Osteoblast (primary cell): ENCODE measurements around the gene CIPC. TPM values are rescaled to one million over a fixed set of nuclear protein-coding genes. Genes with fewer than 3 reads are reported as not detected.

Experiments used
- DNase-seq: peaks from one replicate; pipeline ENCODE4 v3.0.0; 2011; ENCODE audit warnings: low spot score, mixed read lengths; ENCODE audit not compliant: insufficient read length; ENCODE audit errors: missing footprints
- H2AFZ ChIP-seq: 2 replicates; pipeline ENCODE4 v1.6.0; 2011; ENCODE audit warnings: mild to moderate bottlenecking, low read length
- H3K27ac ChIP-seq: 2 replicates; pipeline ENCODE4 v1.5.1; 2011; ENCODE audit warnings: mild to moderate bottlenecking, low read depth, low read length, moderate library complexity
- H3K27me3 ChIP-seq: 2 replicates; pipeline ENCODE4 v1.6.0; 2012; ENCODE audit warnings: mild to moderate bottlenecking, control low read depth, inconsistent platforms, low read length, moderate library complexity; ENCODE audit not compliant: insufficient read depth
- H3K36me3 ChIP-seq: 2 replicates; pipeline ENCODE4 v1.5.1; 2011; ENCODE audit warnings: mild to moderate bottlenecking, low read length, control low read depth, moderate library complexity; ENCODE audit not compliant: insufficient read depth
- H3K4me1 ChIP-seq: 2 replicates; pipeline ENCODE4 v1.5.1; 2011; ENCODE audit warnings: mild to moderate bottlenecking, low read length, control low read depth, moderate library complexity; ENCODE audit not compliant: insufficient read depth
- H3K4me2 ChIP-seq: 2 replicates; pipeline ENCODE4 v1.6.0; 2011; ENCODE audit warnings: mild to moderate bottlenecking, low read length; ENCODE audit not compliant: insufficient read depth
- H3K4me3 ChIP-seq: fragments of 200-600 bp; sonication (generic); 3 replicates; pipeline ENCODE4 v1.5.1; 2012; ENCODE audit warnings: mild to moderate bottlenecking, low read length, inconsistent platforms; ENCODE audit not compliant: insufficient read depth
- H3K79me2 ChIP-seq: 2 replicates; pipeline ENCODE4 v1.6.0; 2012; ENCODE audit warnings: mild to moderate bottlenecking, low read length, control low read depth, inconsistent platforms; ENCODE audit not compliant: insufficient read depth
- H3K9me3 ChIP-seq: 2 replicates; pipeline ENCODE4 v1.5.1; 2011; ENCODE audit warnings: low read depth, low read length, control low read depth
- H4K20me1 ChIP-seq: 2 replicates; pipeline ENCODE4 v1.6.0; 2012; ENCODE audit warnings: mild to moderate bottlenecking, low read length, control low read depth; ENCODE audit not compliant: insufficient read depth
- total RNA-seq: library from RNA; depleted of rRNA; stranded (reverse); fragments of >200 nt; gene quantifications from 2 replicates; pipeline ENCODE4 v1.2.3, GENCODE V29; 2012
- TF ChIP-seq, protein P1 (sequence below): IDR thresholded peaks from 2 replicates; pipeline ENCODE4 v1.5.1; 2011; ENCODE audit warnings: mild to moderate bottlenecking, low read depth, low read length, moderate library complexity; ENCODE audit errors: extremely low read depth

Gene CIPC
- total RNA-seq, 1 donor = 16.6 TPM

DNA sequence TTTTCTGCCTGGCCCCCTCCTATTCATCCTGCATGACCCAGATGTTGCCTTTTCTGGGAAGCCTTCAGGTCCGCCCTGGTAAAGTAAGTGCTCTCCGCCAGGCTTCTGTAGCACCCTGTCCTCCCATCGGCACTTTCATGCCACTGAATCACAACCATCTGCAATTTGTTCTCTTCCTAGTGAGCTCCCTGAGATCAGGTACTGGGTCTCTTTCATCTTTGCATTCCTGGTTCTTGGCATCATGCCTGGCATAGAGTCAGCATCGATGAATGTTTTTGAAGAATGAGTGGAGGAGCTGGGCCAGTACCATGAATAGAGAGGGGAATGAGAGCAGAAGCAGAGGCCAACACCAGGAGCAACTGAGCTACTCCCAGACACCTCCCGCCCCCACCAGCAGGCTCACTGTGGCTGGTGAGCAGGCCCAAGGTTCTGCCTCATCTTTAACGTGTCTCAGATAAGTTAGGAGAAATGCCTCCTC, 30.4 kb downstream of the CIPC start:
- Histone ChIP-seq H2AFZ (no peak overlapping the region), H3K4me3 (no peak overlapping the region), H4K20me1 (peaks cover 4% of the 10 kb centered on the region), H3K79me2 (no peaks in the 10 kb centered on the region), H3K36me3 (no peaks in the 10 kb centered on the region), H3K4me2 (no peak overlapping the region), H3K27ac (no peak overlapping the region), H3K27me3 (peaks cover 47% of the 10 kb centered on the region), H3K4me1 (peaks cover 5% of the 10 kb centered on the region), H3K9me3 (no peaks in the 10 kb centered on the region)
- DNase-seq = no peak
- TF ChIP-seq, protein P1, sequence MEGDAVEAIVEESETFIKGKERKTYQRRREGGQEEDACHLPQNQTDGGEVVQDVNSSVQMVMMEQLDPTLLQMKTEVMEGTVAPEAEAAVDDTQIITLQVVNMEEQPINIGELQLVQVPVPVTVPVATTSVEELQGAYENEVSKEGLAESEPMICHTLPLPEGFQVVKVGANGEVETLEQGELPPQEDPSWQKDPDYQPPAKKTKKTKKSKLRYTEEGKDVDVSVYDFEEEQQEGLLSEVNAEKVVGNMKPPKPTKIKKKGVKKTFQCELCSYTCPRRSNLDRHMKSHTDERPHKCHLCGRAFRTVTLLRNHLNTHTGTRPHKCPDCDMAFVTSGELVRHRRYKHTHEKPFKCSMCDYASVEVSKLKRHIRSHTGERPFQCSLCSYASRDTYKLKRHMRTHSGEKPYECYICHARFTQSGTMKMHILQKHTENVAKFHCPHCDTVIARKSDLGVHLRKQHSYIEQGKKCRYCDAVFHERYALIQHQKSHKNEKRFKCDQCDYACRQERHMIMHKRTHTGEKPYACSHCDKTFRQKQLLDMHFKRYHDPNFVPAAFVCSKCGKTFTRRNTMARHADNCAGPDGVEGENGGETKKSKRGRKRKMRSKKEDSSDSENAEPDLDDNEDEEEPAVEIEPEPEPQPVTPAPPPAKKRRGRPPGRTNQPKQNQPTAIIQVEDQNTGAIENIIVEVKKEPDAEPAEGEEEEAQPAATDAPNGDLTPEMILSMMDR = no peak

DNA sequence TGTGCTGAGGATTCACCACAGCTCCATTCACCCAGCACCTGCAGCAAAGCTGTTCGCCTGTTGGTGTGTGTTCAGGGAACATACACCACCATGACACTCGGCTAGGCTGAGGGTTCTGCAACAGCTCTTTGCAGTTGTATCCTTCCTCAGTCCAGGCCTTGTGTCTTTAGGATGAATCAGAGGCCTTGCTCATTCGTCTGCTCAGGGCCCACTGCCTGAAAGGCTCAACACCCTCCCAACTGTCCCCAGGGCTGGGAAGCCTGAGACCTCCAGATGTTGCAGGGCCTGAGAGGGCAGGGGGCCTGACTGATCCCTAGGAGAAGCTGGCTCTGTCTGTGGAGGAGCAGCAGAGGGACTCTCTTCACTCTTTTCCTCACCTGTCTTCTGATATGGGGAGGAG, 32.3 kb downstream of the CIPC start:
- Histone ChIP-seq H3K4me3 (no peak overlapping the region), H4K20me1 (peaks cover 4% of the 10 kb centered on the region), H3K9me3 (no peaks in the 10 kb centered on the region), H3K36me3 (no peaks in the 10 kb centered on the region), H3K4me1 (no peaks in the 10 kb centered on the region), H3K27ac (no peak overlapping the region), H3K79me2 (no peaks in the 10 kb centered on the region), H2AFZ (no peak overlapping the region), H3K27me3 (peaks cover 47% of the 10 kb centered on the region), H3K4me2 (no peak overlapping the region)
- no peak for DNase-seq
- TF ChIP-seq, protein P1 = no peak

DNA sequence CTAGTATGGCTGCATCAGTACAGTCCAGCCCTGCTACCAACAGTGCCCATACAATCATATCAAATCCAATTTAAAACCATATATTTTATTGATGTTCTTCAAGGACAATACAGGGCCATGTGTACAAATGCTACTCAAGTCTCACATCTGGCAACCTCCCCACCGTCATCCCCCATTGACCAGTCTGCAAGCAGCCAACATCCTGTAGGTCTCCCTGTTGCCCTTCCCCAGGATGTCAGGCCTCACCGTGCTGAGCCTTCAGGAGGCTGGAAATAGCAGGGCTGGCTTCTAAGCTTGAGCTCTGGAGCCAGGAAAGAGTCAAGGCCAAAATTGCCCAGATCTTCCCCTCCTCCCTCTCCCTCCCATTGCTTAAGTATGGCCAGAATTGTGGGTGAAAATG, 33.1 kb downstream of the CIPC start:
- Histone ChIP-seq H3K36me3 (no peaks in the 10 kb centered on the region), H2AFZ (no peak overlapping the region), H3K4me3 (no peak overlapping the region), H3K79me2 (no peaks in the 10 kb centered on the region), H3K27ac (no peak overlapping the region), H3K4me1 (no peaks in the 10 kb centered on the region), H3K9me3 (no peaks in the 10 kb centered on the region), H3K27me3 (peaks cover 42% of the 10 kb centered on the region), H4K20me1 (peaks cover 3% of the 10 kb centered on the region), H3K4me2 (no peak overlapping the region)
- TF ChIP-seq, protein P1 = no peak
- DNase-seq = no peak

DNA sequence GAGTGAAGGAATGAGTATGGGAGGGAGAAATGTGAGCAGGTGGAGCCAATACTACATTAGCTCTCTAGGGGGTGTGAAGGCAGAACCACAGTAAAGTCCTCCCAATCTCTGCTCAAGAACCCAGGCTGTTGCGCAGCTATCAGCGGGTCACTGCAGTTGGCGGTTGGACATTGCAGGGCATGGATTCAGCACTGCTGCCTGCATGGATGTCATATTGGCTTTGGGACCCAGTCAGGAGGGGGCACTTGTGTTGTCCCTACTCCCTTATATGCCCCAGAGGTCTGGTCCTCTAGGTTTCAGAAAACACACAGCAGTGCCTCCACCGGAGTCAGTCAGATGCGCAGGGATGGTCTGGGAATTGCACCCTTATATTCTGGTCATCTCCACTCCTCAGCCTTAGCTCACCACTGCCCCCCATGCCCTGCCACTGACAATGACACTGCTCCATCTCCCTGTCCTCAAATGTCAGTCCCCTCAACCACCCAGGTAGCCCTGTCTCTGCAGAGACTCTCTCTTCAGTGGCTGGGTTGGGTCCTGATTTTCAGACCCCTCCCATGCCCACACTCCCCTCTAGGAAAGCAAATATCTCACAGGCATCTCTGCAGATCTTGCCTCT, 33.9 kb downstream of the CIPC start:
- H2AFZ ChIP-seq = no peak overlapping the region
- H3K9me3 ChIP-seq = no peaks in the 10 kb centered on the region
- H3K27ac ChIP-seq = no peak overlapping the region
- peaks cover 34% of the 10 kb centered on the region for H3K27me3 ChIP-seq
- no peaks in the 10 kb centered on the region for H3K4me1 ChIP-seq
- H4K20me1 ChIP-seq = no peaks in the 10 kb centered on the region
- no peaks in the 10 kb centered on the region for H3K79me2 ChIP-seq
- TF ChIP-seq, protein P1 = no peak
- H3K4me3 ChIP-seq = no peak overlapping the region
- DNase-seq = no peak
- no peaks in the 10 kb centered on the region for H3K36me3 ChIP-seq
- H3K4me2 ChIP-seq = no peak overlapping the region
